Measurements from ENCODE around the gene FBL.
"Not testable (repeated sequence)": the region's sequence is repeated elsewhere in the genome, so short reads cannot be mapped to it uniquely, and the experiment has no call there.

DNA sequence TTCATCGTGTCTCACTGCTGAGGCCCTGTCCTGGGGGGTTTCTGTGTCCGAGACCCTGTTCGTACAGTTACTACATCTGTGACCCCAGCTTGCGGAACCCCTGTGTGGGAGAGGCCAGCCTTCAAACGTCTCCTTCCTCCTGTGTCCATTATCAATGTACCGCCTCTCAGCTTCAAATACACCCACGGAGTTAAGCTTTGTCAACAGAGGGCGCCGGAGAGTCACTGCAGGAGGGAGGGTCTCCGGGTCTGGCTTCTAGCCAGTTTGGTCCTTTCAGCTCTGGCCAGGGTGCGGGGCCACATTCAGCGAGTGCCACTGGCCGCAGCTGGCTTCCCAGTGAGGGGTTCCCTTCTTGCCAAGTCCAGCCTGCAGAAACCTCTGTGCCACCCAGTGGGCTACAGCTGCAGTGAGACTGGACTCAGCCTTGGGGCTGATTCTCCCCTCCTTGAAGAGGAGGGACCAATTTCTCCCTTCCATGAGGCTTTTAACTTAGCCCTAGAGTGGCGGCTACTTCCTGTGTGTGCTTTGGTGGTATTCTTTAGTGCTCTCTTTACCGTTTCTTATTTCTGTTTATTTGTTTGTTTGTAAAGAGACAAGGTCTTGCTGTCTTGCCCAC is 35.4 kb upstream of the FBL start:
- TF ChIP-seq, protein P1, sequence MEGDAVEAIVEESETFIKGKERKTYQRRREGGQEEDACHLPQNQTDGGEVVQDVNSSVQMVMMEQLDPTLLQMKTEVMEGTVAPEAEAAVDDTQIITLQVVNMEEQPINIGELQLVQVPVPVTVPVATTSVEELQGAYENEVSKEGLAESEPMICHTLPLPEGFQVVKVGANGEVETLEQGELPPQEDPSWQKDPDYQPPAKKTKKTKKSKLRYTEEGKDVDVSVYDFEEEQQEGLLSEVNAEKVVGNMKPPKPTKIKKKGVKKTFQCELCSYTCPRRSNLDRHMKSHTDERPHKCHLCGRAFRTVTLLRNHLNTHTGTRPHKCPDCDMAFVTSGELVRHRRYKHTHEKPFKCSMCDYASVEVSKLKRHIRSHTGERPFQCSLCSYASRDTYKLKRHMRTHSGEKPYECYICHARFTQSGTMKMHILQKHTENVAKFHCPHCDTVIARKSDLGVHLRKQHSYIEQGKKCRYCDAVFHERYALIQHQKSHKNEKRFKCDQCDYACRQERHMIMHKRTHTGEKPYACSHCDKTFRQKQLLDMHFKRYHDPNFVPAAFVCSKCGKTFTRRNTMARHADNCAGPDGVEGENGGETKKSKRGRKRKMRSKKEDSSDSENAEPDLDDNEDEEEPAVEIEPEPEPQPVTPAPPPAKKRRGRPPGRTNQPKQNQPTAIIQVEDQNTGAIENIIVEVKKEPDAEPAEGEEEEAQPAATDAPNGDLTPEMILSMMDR (IDR thresholded peaks at IDR 0.05; ENCODE audit: insufficient read depth, low read length, poor library complexity, severe bottlenecking) = peak; percentile 34
- not testable (repeated sequence) for TF ChIP-seq EZH2phosphoT487 (conservative IDR thresholded peaks at IDR 0.05; ENCODE audit: low read length)

Data from SU-DHL-6 (cell line).